Measurements from ENCODE around the gene CA10. TPM values are rescaled to one million over a fixed set of nuclear protein-coding genes. Genes with fewer than 3 reads are reported as not detected.

Gene CA10
- total and polyA plus RNA-seq, 2 donors (not counting 3 experiments of a cell fraction or from before 2014, with no cell fraction given) = not detected

- H3K79me2 ChIP-seq (ENCODE audit: control insufficient read depth, insufficient read depth, low read length) = no peaks in the 10 kb centered on the region
- H3K27ac ChIP-seq (ENCODE audit: insufficient read depth, low read depth, low read length) = no peak overlapping the region
- TF ChIP-seq CTCF (IDR thresholded peaks at IDR 0.05; ENCODE audit: extremely low read depth in 1 of 2, insufficient read depth in 1 of 2, low read depth in 1 of 2, low read length in 2 of 2) (no peak), FOS (IDR thresholded peaks at IDR 0.05; ENCODE audit: borderline replicate concordance, insufficient read depth, low read length) (no peak), JUN (IDR thresholded peaks at IDR 0.05; ENCODE audit: borderline replicate concordance, insufficient read depth, insufficient read length, low read depth) (no peak), MYC (IDR thresholded peaks at IDR 0.05; ENCODE audit: low read depth, low read length) (no peak), EZH2 (IDR thresholded peaks at IDR 0.05; ENCODE audit: borderline replicate concordance, low read depth, low read length, severe bottlenecking) (no peak), MAX (IDR thresholded peaks at IDR 0.05; ENCODE audit: insufficient read depth, insufficient read length) (no peak), GATA2 (IDR thresholded peaks at IDR 0.05; ENCODE audit: insufficient read depth, insufficient read length, low read depth, low read length) (no peak), POLR2A (IDR thresholded peaks at IDR 0.05; ENCODE audit: low read depth, low read length) (no peak), POLR2AphosphoS5 (IDR thresholded peaks at IDR 0.05; ENCODE audit: insufficient read depth, low read depth, low read length) (no peak)
- no TSS peak for BruUV-seq (replicated peaks)
- no peaks in the 10 kb centered on the region for H3K9me1 ChIP-seq (replicated peaks; ENCODE audit: control insufficient read depth, extremely low read depth, insufficient read depth, low read length)
- CTCF ChIA-PET = no interaction called here
- POLR2A ChIA-PET = no interaction called here
- no peaks in the 10 kb centered on the region for H3K9me3 ChIP-seq (replicated peaks; ENCODE audit: control insufficient read depth, insufficient read depth, low read length)
- no peak for DNase-seq (ENCODE audit: low read depth, low spot score)
- H2AFZ ChIP-seq (ENCODE audit: low read depth, low read length) = no peak overlapping the region
- no peak overlapping the region for H3K9ac ChIP-seq (replicated peaks; ENCODE audit: extremely low read depth, insufficient read depth, low read length)
- no peak for FAIRE-seq
- H3K36me3 ChIP-seq (ENCODE audit: control insufficient read depth in 2 of 2, extremely low read depth in 1 of 2, insufficient read depth in 2 of 2, low read length in 2 of 2) = no peaks in the 10 kb centered on the region
- H3K27me3 ChIP-seq (ENCODE audit: control insufficient read depth in 2 of 2, insufficient read depth in 2 of 2, low read length in 2 of 2) = no peaks in the 10 kb centered on the region
- dilution Hi-C loops (cut with MboI; ENCODE audit: extremely low pct_ligation_motif_present, low sequenced_read_pairs) (no loop called here), intact Hi-C loops (cut with micrococcal nuclease) (no loop called here)
- H3K4me1 ChIP-seq (ENCODE audit: control insufficient read depth, extremely low read depth, insufficient read depth, low read length) = no peaks in the 10 kb centered on the region
- no peaks in the 10 kb centered on the region for H4K20me1 ChIP-seq (replicated peaks; ENCODE audit: control insufficient read depth, extremely low read depth, insufficient read depth, low read length)
- no peak overlapping the region for H3K4me2 ChIP-seq (ENCODE audit: insufficient read depth, low read length)
- H3K4me3 ChIP-seq (replicated peaks in 1 of 3; ENCODE audit: insufficient read depth in 1 of 3, low read depth in 1 of 3, low read length in 3 of 3) = no peak overlapping the region
Observed at GRCh38 chr17:51702963-51703360, 455.6 kb downstream of the CA10 start.
